GM23338 (cell line): ENCODE measurements around the gene MYO5A.

Experiments
- EZH2 ChIP-seq: fragments of 200-600 bp; sonication (generic); IDR thresholded peaks from one replicate; pipeline ENCODE4 v1.8.0; 2017; ENCODE audit warnings: antibody characterized with exemption, mild to moderate bottlenecking, low read depth; ENCODE audit not compliant: unreplicated experiment
- JUNB ChIP-seq: IDR thresholded peaks from one replicate; pipeline ENCODE4 v1.6.1; 2016; ENCODE audit warnings: antibody characterized with exemption; ENCODE audit not compliant: unreplicated experiment
- POLR2AphosphoS5 ChIP-seq: IDR thresholded peaks from 2 replicates; pipeline ENCODE4 v1.6.1; 2016; ENCODE audit warnings: antibody characterized with exemption, low read depth
- ZNF114 ChIP-seq: fragments of 250-450 bp; sonication (Bioruptor Pico); IDR thresholded peaks from 2 replicates; pipeline ENCODE4 v1.5.0; 2020; ENCODE audit warnings: mild to moderate bottlenecking, moderate library complexity
- TF ChIP-seq, protein P1 (sequence below), 2 experiments: fragments of 200-600 bp in 1 of 2; sonication (generic) in 1 of 2; conservative IDR thresholded peaks; 2 replicates each; pipeline versions ENCODE4 v1.5.1 to v1.6.1; 2016 to 2017; ENCODE audit warnings: antibody characterized with exemption in 2 of 2, low read depth in 2 of 2, mild to moderate bottlenecking in 2 of 2, moderate library complexity in 1 of 2

DNA sequence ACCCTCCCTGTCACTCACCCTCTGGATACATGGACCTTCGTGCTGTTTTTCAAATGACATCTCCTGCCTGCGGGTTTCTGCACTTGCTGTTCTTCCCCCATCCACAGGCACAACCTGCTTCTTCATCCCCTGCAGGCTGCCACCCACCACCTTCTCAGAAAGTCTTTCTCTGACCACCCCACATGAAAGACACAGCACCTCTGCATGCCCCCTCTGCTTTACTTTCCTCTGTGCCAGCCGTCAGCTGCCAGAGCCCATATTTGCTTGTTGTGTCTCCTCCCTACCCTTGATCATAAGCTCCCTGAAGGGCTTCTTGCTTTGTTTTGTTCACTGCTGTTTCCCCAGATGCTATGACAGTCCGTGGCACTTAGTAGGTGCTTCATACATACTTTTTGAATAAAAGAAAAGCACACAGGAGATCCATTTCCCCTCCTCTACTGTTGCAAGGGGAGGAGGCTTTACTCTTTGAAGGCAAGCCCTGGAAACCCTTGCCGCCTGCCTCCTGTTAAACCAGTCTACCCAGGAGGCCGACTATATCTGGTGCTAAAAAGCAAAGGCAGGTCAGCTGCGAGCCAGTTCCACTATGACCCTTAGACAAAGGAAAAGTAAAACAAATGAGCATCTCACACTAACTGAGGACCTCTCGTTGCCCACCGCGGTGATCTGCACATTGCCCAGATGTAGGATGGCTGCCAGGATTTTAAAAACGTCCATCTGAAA is 265.0 kb downstream of the MYO5A start:
- TF ChIP-seq POLR2AphosphoS5 (no peak), EZH2 (no peak), ZNF114 (CRISPR knock-in tag) (no peak), JUNB (no peak)
- TF ChIP-seq, protein P1, sequence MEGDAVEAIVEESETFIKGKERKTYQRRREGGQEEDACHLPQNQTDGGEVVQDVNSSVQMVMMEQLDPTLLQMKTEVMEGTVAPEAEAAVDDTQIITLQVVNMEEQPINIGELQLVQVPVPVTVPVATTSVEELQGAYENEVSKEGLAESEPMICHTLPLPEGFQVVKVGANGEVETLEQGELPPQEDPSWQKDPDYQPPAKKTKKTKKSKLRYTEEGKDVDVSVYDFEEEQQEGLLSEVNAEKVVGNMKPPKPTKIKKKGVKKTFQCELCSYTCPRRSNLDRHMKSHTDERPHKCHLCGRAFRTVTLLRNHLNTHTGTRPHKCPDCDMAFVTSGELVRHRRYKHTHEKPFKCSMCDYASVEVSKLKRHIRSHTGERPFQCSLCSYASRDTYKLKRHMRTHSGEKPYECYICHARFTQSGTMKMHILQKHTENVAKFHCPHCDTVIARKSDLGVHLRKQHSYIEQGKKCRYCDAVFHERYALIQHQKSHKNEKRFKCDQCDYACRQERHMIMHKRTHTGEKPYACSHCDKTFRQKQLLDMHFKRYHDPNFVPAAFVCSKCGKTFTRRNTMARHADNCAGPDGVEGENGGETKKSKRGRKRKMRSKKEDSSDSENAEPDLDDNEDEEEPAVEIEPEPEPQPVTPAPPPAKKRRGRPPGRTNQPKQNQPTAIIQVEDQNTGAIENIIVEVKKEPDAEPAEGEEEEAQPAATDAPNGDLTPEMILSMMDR (conservative IDR thresholded peaks at IDR 0.05; ENCODE audit: low read depth in 2 of 2): no peak
